Measurements from ENCODE around the gene GCAT.
A peak's percentile ranks its signal among the peaks of the same experiment; 100 is the strongest.

Gene GCAT

GRCh38 chr22:37846433-37846832 is 38.7 kb downstream of the GCAT start:
- no peak for DNase-seq

GRCh38 chr22:37848587-37849088 is 40.9 kb downstream of the GCAT start:
- no peak for DNase-seq

GRCh38 chr22:37849089-37849751 is 41.5 kb downstream of the GCAT start, which contains the start of gene EIF3L:
TSS of gene EIF3L (plus strand) at chr22:37849419. CDS start at chr22:37849450, 31 bp downstream.
- DNase-seq: peak; percentile 76 to 84 (median 77)

- DNase-seq: no peak
Observed at GRCh38 chr22:37850801-37851200, 43.1 kb downstream of the GCAT start.

- no peak for DNase-seq
Observed at GRCh38 chr22:37852418-37852817, 44.7 kb downstream of the GCAT start.

- DNase-seq: no peak
Observed at GRCh38 chr22:37854946-37855345, 47.2 kb downstream of the GCAT start.

GRCh38 chr22:37855462-37855861 is 47.7 kb downstream of the GCAT start:
- no peak for DNase-seq

- DNase-seq: no peak
Observed at GRCh38 chr22:37860796-37861421, 53.2 kb downstream of the GCAT start.

GRCh38 chr22:37862570-37863325 is 55.0 kb downstream of the GCAT start:
- DNase-seq: no peak

- no peak for DNase-seq
Observed at GRCh38 chr22:37865510-37865909, 57.8 kb downstream of the GCAT start.

Data from NCI-H1417 (cell line).